HG02798 (cell line): ENCODE results near the gene PBXIP1.

Source experiments
- ATAC-seq: cut with Tn5 transposase; IDR thresholded peaks from one replicate; pipeline ENCODE4 v1.9.1; 2021; ENCODE audit warnings: mild to moderate bottlenecking; ENCODE audit not compliant: unreplicated experiment, poor library complexity

Gene PBXIP1

DNA sequence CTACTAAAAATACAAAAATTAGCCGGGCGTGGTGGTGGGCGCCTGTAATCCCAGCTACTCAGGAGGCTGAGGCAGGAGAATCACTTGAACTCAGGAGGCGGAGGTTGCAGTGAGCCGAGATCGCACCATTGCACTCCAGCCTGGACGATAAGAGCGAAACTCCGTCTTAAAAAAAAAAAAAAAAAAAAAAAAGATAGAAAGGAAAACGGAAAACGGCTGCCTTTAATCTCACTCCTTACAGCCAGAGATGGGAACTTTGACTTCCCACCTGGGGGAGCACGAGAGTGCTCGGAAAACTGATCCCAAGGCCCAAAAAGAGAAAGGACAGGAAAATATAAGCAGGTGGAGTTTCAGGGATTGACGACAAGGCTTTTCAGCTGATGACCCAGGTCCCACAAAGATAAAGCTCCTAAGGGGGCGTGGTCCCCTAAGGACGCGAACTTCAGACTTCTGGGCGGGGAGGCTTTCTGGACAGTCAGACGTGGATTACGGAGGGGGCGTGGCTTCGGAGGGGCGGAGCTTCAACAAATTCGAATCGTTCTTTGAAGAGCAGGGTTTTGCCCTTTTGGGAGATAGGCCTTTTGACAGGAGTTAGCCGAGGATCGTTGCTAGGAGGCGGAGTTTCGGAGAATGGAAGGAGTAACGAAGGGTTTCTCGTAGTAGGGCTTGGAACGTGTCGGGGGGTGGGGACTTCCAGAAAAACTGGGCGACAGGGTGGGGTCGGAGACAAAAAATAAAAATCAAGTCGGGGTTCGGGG is 17.6 kb upstream of the PBXIP1 start:
- ATAC-seq: peak; percentile 23

DNA sequence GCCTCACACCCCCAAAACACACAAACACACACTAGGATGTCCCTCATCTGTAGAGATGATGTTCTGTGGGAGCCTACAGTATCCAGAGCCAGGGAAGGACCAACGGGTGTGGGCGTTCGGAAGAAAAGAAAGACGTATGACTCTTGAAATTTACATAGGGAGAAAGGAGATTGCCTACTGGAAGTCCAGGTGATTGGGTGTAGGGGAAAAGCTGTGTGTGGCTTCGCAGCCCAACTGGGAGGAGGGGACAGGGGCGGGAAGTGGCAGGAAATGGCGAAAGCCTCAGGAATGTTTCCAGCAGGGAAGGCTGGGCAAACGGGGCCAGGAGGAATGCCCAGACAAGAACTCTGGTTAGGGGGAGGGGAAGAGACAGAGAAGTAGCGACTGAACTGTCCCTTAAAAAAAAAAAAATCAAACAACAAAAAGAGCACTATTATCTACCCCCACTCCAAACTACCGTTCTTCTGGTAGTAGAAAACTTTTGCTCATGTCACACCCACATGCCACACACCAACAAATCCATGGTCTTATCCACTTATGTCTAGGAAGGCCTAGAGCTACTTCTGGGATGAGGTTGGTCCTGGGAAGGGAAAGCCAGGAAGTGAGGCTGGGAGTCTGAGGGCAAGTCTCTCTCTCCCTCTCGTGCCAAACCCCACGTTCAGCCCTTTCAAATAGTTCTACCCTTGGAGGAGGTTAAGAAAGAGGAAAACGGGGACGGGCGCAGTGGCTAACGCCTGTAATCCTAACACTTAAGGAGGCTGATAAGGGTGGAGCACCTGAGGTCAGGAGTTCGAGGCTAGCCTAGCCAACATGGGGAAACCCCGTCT is 16.8 kb upstream of the PBXIP1 start:
- ATAC-seq: no peak

DNA sequence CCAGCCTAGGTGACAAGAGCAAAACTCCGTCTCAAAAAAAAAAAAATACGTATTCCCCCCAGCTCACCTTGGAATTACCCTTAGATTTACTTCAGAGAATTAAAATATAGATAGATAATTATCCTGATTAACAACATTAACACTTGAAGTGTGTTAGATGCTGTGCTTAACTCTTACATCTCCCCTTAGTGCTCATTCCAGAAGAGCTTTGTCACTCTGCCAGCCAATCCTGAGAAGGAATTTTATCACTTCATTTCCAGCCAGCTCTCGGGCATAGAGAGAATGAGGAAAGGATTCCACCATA is 16.3 kb upstream of the PBXIP1 start:
- no peak for ATAC-seq

DNA sequence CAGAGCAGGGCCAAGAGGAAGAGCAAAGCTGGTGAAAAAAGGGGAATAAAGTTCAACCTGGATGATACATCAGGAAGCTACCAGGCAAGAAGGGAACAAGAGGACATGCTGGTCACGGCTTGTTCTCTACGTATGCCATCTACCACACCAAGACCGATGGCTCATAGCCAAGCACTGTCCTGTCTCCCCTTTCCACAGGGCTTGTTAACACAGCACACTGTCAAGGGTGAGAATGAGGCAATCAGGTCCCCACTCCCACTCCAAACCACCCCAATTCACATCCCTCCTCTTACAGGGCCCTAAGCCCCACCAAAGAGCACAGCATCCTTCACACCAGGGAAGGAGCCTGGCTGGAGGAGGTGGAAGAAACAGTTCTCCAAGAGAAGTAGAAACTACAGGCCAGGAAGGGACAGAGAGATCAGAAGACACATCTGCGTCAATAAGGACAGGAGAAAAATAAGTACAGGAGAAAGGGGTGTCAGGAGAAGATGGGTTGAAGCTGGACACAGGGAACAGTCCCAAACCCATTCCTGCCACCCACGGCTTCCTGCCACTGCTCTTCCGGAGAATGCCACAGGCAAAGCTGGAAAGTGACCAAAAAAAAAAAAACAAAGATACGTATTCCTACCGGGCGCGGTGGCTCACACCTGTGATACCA is 15.6 kb upstream of the PBXIP1 start:
- no peak for ATAC-seq

DNA sequence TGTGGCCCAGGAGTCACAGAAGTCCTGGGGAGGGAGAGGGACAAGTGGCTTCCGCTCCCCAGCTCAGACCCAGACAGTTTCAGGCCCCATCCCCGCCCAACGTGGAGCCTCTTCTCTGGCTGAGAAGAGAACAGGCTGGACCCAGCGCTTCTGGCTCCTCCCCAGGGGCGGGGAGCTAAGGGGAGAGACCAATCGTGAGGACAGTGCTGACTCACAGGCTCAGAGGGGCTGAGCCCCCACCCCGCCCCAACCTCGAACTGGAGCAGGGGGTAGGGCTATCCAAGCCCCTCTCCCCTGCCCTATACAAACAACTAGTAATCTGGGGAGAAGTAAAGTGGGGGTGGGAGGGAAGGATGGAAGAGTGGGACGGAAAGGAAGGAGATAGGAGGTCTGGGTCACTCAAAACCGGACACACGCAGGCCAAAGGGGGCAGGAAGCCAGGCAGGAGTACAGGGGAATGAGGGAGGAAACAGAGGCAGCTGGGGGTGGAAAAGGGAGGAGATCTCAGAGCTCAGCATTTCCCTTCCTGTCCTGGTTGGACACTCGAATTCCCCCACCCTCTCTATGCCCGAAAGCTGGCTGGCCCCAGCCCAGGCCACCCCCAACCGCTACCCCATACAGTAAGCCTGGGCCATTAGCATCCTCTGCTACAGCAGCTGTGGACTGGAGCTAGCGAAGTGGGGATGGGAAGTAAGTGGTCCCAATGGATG is 14.9 kb upstream of the PBXIP1 start, which contains the start of gene SHC1:
TSS of gene SHC1 (minus strand) at position 117 of the 710 bp plus-strand sequence. CDS start 221 bp downstream, outside the sequence.
- ATAC-seq: no peak

DNA sequence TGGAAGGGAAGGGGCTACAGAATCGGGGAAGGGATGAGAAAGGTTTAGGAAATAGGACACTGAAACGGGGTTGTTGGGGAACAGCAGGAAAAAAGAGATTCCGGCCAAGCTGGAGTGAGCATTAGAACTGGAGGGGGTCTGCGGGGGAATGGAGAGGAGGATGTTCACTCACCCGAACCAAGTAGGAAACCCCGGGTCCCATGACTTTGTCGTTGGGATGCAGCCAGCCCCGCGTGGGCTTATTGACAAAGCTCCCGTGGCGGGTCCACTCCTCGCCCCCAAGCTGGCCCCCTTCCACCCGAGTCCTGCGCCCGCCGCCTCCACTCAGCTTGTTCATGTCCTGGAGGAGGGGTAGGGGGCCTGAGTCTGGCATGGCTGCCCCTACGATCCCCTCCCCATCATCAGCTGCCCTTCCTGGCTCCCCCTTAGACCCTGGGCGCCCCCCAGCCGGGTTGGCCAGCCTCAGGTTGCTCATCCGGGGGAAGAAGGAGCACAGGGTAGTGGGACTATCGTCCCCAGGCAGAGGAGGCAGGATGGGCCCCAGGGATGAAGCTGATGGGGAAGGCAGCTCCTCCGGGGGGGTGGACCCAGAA is 14.1 kb upstream of the PBXIP1 start:
- no peak for ATAC-seq

DNA sequence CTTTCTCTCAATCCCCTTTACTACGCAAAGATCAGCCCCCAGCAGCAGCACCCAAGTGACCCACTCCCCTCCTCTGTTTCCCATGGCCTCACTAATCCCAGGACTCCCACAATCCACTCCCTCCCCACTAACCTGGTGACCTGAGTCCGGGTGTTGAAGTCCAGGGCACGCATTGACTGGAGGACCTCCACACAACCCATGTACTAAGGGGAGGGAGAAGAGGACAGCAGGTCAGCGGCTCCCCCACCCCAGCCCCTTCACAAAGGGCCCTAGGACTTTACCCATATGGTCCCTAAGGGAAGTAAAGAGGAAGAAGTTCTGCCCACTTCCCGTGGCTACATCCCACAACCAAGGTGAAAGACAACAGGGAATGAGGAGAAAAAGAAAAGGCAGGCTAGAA is 13.3 kb upstream of the PBXIP1 start:
- ATAC-seq: no peak

DNA sequence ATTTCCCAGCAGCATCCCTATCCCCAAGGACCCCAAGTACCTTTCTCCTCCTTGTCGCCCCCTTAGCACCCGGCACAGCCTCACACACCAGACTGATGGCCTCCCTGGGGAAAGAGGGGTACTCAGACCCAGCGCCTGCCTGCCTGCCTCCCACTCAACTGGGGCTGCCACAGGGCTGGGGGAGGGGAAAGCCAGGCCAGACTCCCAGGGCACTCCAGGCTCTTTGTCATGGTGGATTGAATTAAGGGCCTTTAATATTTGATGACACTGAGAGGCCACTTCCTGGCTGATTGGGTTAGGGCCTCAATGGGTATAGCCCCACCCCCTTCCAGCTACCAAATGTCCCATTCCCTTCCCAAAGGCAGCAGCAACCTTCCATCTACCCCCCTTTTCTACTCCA is 12.8 kb upstream of the PBXIP1 start:
- ATAC-seq: no peak

DNA sequence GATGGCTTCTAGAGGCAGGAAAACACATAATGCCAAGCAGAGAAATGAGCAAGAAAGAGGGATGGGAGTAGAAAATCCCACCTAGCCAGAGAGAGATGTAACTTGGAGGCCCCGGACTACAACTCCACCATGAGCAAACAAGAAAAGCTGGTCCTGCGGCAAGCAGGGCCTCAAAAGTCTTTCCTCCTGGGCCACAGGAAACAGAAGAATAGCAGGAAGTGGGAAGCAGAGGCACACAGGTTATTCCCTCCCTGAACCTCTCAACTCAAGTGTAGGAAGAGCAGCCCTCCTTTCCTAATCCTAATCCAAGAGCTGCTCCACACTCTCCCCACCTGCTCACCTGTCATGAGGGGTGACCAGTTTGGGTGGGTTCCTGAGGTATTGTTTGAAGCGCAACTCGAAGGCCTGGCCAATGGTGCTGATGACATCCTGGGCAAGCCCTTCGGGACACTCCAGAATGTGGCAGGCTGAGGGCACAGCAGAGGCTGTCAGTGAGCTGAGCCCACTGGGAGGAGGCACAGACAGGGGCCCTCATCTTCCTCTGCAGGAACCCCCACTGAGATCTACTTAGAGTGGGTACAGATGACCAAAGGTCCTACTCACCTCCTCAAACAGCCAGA is 11.5 kb upstream of the PBXIP1 start:
- ATAC-seq: no peak

DNA sequence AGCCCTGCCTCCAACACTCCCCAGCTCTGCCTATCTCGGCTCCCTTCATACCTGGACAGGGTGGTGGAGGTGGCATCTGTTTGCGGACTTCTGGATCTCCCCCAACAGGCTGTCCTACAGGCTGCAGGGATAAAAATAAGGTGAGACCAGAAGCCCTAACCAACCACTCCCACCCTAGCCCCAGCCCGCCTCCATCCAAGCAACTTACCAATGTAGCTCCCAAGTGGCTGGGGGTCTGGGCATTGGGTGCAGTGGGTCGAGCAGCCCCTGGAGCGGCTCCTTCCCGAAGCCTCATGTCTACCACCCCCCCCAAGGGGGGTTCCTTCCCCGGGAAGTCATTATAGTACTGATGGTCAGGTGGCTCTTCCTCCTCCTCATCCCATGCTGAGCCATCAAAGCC is 10.2 kb upstream of the PBXIP1 start:
- no peak for ATAC-seq

DNA sequence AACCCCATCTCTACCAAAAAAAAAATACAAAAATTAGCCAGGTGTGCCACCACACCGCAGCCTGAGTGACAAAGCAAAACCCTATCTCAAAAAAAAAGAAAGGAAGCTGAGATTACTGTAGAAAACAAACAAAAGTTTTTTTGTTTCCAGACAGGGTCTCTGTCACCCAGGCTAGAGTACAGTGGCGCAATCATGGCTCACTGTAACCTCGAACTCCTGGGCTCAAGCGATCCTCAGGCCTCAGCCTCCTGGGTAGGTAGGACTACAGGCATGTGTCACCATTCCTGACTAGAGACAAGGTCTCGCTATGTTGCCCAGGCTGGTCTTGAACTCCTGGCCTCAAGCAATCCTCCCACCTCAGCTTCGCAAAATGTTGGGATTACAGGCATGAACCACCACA is 8.5 kb upstream of the PBXIP1 start:
- ATAC-seq: no peak

DNA sequence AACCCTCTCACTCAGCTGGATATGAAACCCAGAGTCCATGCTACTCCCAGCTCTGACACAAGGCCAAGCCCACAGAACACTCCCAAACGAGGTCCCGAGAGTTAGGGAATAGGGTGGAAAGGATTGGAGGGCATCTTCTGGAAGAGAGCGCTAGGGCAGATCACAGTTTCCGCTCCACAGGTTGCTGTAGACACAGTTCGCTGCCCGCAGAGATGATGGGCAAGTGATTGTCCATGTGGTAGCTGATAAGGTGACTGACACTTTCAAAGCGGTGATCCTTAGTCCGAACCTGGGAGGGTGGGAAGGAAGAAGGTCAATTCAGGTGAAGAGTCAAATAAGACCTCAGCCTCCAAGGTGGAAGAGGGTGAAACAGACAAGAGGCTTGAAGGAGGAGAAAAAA is 7.7 kb upstream of the PBXIP1 start:
- ATAC-seq: no peak

DNA sequence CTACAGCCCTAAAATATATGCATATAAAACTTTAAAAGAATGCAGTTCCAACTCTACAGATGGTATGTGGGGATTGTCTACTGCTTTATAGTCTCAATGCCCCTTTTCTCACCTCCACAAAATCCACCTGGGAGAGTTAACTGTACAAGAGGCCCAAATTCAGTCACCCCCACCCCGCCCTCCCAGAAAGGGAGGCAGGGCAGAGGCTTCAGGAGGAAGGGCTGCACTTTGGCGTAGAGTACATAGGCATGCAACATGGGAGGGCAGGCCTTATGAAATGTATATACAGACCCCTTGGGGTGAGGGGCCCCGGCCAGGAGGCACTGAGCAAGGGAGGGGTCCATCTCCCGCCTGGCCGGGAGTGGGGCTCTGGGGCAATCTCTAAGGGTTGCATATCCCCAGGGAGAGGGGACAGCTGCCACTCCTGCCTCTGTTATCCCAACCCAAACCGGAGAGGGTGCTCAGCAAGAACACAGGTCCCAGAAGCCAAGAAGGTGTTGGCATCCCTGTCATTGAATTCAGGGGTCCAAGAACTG is 7.0 kb upstream of the PBXIP1 start:
- no peak for ATAC-seq

DNA sequence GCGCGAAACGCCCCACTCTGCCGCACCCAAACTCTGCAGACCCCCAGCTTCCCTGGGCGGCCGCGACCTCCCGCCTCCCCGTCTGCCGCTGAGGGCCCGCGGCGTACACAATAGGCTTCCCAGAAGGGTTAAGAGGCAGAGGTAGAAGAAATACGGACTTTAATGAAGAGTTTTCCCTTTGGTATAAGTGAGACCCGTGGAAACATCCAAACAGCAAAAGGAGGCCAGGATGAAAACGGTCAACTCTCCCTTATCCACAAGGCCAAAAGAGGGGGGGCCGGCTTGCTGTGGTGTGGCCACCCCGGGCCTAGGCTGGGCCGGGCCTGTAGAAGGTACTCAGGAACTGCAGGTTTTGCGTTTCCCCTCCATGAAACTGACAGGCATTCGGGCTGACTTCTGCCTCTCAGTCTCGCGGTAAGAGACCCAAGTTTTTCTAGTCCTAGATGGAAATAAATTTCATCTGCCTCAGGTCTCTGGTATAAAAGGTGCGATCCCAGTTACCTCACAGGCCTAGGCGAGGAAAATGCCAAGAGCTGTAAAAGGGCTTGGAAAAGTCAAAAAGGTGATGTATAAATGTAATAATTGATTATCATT is 6.4 kb upstream of the PBXIP1 start:
- peak; percentile 7 for ATAC-seq

DNA sequence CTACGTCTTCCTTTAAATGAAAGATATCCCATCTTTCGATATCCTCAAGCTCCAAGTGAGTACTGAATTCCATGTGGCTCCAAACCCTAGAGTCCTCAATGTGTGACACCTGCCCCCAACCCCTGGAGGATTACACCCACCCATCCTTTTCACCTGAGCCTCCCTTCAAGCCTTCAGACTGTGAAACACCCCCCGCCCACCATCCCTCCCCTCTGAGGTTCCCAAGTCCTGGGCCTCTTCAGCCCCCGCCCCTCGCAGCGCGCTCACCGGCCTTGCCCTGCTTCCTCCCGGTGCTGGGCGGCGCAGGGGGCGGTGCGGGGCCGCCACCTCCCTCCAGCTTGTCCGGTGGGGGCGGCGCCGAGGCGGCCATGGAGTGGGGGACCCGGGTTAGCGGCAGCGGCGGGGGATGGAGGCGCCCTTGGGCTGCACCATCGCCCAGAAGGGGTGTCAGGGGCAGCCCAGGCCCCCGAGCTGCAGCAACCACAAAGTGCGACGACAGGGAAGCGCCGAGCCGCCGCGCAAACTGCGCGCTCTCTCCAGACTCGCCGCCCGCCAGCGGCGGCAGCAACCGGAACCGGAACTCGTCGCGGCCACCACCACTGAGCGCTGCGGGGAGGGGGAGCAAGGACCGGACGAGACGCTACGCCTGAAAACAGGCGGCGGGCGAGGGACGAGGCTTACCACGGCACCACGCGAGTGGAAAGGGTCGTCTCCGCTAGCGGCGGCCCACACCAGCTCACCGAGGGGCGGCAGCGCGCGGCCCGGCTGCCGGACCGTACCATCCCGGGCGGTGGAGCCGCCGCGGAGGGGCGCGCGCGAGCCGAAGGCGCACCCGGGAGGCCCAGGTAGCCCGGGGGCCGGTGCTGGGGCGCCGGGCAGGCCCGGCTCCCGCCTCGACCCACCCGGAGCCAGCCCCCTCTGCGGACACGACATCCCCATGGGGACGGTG is 5.6 kb upstream of the PBXIP1 start, which contains the start of gene PYGO2:
TSS of gene PYGO2 (minus strand) at position 576 of the 949 bp plus-strand sequence. CDS start at position 370, 206 bp downstream.
- peak; percentile 83 for ATAC-seq

DNA sequence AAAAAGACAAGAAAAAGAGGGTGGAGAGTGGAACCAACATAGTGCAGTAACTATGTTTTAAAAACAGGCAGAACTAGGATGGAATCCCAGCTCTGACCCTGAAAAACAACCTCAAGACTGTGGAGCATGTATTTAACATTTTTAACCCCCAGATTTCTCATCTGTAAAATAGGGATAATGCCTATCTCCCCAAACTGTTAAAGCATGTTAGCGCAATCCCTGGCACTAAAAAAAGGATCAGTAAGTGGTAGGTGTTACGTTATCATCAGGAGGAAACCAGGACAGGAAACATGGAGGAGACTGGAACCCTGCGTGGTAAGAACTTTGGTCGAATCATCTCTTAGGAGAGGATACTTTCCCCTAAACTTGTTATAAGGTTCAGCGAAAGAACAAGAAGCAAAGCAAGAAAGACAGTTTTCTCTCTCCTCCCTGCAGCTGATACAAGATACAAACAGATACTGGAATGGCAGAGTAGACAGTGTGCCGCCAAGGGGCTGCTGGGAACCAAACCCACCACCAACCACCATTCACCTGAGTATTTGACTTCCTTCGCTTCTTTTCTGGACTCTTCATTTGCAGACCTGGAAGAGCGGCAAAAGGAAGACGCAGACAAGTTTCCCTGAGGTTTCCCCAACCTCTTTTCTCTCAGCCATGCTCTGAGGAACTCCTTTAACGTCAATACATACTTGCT is 4.7 kb upstream of the PBXIP1 start:
- no peak for ATAC-seq

DNA sequence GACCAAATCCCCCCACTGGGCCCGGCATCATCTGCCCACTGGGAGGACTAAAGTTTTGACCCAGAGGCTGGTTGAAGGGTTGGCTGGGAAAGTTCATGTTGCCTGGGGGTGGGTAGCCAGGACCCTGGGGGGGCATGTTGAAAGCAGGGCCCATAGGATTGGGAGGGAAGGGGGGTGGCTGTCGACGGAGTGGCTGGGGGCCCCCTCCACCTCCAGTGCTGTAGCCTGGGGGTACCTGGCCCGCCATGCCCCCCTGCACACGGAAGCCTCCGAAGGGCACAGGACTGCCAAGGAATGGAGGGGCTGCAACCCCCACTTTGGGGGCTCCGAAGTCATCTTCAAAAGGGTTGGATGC is 3.5 kb upstream of the PBXIP1 start:
- ATAC-seq: no peak
